ENCODE data around the gene IGSF21.

IGSF21 gene

DNA sequence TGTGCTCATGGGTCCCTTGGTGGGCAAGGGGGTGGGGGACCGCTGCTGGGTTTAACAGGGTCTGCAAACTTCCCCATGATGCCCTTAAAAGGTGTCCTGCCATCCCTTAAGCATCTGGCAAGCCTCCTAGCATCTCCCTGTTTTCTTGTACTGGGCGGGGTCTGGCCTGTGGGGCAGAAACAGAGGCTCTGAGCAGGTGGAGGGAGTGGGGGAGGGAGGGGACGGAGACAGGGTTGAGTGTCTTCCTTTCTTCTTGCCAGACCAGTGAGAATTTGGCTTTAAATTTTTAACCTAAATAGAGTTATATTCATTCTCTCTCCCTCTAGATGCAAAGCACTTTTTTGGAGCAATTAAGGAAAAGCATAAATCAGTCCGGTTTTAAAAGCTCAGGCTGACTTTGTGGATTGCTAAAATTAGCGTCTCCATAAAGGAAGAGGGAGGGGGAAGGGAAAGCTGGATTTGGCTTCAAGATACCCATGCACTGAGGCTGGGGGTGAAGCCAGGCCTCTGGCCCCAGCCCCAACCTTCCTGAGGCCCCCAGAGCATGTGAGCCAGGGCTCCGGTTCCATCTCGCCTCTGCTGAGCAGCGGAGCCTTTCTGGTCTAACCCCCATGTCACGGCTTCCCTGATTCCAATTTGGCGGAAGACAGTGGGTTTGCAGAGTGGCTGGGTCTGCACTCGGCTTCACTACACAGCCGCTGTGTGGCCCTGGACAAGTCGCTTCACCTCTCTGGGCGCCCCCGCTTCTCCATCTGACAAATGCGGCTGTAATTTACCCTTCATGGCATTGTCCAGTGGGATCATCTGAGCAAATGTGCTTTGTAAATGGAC is 25.3 kb downstream of the IGSF21 start:
- in situ Hi-C loops (cut with HindIII; ENCODE audit: low sequenced_read_pairs): no loop called here
- no peak overlapping the region for H3K4me3 ChIP-seq (ENCODE audit: low read depth, low read length)
- TF ChIP-seq, protein P1, sequence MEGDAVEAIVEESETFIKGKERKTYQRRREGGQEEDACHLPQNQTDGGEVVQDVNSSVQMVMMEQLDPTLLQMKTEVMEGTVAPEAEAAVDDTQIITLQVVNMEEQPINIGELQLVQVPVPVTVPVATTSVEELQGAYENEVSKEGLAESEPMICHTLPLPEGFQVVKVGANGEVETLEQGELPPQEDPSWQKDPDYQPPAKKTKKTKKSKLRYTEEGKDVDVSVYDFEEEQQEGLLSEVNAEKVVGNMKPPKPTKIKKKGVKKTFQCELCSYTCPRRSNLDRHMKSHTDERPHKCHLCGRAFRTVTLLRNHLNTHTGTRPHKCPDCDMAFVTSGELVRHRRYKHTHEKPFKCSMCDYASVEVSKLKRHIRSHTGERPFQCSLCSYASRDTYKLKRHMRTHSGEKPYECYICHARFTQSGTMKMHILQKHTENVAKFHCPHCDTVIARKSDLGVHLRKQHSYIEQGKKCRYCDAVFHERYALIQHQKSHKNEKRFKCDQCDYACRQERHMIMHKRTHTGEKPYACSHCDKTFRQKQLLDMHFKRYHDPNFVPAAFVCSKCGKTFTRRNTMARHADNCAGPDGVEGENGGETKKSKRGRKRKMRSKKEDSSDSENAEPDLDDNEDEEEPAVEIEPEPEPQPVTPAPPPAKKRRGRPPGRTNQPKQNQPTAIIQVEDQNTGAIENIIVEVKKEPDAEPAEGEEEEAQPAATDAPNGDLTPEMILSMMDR (IDR thresholded peaks at IDR 0.05; ENCODE audit: low read depth, low read length): no peak
- DNase-seq (ENCODE audit: low read depth, low spot score): no peak

DNA sequence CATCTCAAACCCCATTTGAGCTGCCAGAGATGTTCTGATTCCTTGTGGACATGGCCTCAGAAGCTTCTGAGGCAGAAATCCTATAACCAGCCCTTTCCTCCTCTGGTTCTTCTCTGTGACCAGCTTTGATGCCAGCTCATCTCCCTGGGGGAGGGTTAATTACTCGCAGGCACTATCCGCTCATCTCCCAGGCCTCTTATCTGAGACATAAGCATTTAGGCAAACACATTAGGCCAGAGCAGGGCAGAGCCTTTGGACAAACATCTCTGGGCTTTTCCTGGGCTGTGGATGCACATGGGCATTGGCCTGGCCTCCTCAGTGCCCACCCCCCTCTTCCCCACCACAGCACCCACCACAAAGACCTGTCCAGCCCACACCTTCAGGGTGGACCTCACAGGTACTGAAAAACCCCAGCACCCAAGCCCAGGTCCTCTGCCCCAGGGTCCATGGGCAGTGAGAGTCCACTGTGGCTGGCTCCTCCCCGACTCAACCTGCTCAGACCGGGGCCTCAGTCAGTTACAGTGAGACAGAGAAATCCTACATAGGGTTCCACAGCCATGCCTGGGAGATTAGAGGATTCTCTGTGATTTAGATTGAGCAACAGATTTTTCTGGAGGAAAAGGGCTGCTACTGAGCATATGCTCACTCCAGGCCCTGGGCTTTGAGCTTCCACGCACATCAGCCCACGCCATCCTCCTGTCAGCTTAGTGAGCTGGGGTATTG is 26.9 kb downstream of the IGSF21 start:
- no peak for DNase-seq (ENCODE audit: low read depth, low spot score)
- TF ChIP-seq, protein P1 (IDR thresholded peaks at IDR 0.05; ENCODE audit: low read depth, low read length): no peak
- in situ Hi-C loops (cut with HindIII; ENCODE audit: low sequenced_read_pairs): no loop called here
- H3K4me3 ChIP-seq (ENCODE audit: low read depth, low read length): no peak overlapping the region

DNA sequence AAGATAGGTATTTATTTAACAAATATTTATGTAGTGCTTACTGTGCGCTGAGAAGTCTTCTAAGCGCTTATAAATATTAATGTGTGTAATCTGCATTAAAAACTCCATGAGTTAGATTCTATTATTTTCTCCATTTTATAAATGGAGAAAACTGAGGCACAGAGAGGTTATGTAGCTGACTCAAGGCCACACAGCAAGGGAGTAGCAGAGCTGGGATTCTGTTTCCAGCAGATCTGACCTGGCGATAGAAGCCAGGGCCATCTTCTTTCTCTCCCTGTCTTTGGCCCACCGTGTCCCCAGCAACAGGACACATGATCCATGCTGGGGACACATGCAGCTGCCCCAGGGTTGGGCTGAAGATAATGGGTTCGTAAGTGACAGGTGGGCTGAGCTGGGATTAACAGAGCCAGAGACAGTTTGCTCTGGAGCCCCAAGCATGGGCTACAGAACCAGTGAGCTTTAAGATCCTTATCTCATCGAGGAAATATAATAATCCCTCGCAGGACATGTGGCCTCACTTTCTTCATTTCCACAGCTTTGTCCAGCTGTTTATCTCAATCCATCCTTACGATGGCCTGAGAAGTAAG is 30.3 kb downstream of the IGSF21 start:
- no peak for DNase-seq (ENCODE audit: low read depth, low spot score)
- no peak overlapping the region for H3K4me3 ChIP-seq (ENCODE audit: low read depth, low read length)
- in situ Hi-C loops (cut with HindIII; ENCODE audit: low sequenced_read_pairs): no loop called here
- TF ChIP-seq, protein P1 (IDR thresholded peaks at IDR 0.05; ENCODE audit: low read depth, low read length): no peak

DNA sequence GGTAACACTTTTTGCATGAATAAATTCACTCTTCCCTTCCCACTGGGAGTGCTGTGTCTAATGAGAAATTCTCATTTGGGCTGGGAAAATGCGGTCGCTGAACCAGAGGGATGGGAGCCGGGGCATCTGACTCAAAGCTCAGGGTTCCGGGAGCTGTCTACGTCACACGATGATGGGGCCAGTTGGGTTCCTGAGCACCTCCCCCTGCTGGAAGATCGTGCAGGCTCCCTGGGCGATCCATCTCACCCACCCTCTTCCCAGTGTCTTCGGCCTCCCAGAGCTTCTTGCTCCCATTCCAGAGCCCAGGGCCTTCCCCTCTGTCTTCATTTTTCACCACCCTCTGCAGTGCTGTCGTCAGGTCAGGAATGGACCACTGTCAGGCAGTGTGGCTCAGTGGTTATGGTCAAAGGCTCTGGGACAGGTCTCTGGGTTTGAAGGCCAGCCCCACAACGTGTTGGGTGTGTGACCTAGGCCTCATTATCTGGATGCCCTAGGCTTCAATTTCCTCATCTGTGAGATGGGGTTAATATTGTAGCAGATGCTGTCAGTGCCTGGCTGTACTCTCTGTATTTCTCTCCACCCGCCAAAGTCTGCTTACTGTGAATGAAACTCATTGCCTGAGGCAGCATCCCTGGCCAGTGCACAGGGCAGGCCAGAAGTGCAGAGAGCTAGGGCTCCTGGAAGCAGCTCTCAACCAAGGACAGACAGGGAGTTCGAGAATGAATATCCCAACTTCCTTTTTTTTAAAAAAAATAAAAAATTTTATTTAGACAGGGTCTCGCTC is 31.8 kb downstream of the IGSF21 start:
- TF ChIP-seq, protein P1 (IDR thresholded peaks at IDR 0.05; ENCODE audit: low read depth, low read length): no peak
- no peak overlapping the region for H3K4me3 ChIP-seq (ENCODE audit: low read depth, low read length)
- in situ Hi-C loops (cut with HindIII; ENCODE audit: low sequenced_read_pairs): no loop called here
- no peak for DNase-seq (ENCODE audit: low read depth, low spot score)

DNA sequence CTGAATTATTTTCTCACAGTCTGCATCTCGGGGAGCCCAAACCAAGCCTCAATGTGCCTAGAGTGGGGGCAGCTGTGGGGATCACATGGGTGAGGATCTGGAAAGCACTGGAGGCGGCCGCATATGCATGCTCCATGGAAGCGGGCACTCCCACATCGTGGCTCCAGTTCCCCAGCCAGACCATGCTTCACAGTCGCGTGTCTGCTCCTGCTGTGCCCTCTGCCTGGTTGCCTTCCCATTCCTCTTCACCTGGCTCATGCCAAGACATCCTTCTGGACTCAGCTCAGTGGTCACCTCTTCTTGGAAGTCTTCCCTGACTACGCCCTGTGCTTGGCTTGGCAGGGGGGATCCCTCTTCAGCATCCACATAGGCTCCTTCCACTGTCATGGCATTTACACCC is 32.8 kb downstream of the IGSF21 start:
- no peak for DNase-seq (ENCODE audit: low read depth, low spot score)
- TF ChIP-seq, protein P1 (IDR thresholded peaks at IDR 0.05; ENCODE audit: low read depth, low read length): no peak
- in situ Hi-C loops (cut with HindIII; ENCODE audit: low sequenced_read_pairs): no loop called here
- H3K4me3 ChIP-seq (ENCODE audit: low read depth, low read length): no peak overlapping the region

DNA sequence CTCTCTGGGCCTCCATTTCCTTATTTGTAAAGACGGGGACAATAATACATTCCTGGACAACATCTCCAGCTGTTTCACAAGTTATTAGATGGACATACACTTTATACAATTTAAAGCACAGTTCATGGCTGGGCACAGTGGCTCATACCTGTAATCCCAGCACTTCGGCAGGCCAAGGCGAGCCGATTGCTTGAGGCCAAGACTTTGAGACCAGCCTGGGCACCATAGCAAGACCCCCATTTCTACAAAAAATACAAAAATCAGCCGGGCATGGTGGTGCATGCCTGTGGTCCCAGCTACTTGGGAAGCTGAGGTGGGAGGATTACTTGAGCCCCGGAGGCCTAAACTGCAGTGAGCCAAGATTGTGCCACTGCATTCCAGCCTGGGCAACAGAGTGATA is 34.1 kb downstream of the IGSF21 start:
- TF ChIP-seq, protein P1 (IDR thresholded peaks at IDR 0.05; ENCODE audit: low read depth, low read length): no peak
- no peak overlapping the region for H3K4me3 ChIP-seq (ENCODE audit: low read depth, low read length)
- DNase-seq (ENCODE audit: low read depth, low spot score): no peak
- in situ Hi-C loops (cut with HindIII; ENCODE audit: low sequenced_read_pairs): no loop called here

Data from astrocyte of the spinal cord (primary cell).